Esophagus muscularis mucosa (tissue), 4 donors: ENCODE results near the gene WDR37.

Source experiments
- EP300 ChIP-seq: sonication (generic); formaldehyde crosslinking; IDR thresholded peaks from one replicate; pipeline ENCODE4 v1.6.1; 2017; ENCODE audit warnings: antibody characterized with exemption
- POLR2A ChIP-seq: fragments of 450-650 bp; IDR thresholded peaks from one replicate; pipeline ENCODE4 v1.6.1; 2017; ENCODE audit warnings: antibody characterized with exemption, moderate library complexity, mild to moderate bottlenecking, low read depth
- POLR2AphosphoS5 ChIP-seq, 2 donors: sonication (generic); formaldehyde crosslinking; IDR thresholded peaks; one replicate each; pipeline ENCODE4 v1.6.1; 2017; ENCODE audit warnings: antibody characterized with exemption in 2 of 2
- TF ChIP-seq, protein P1 (sequence below), 3 experiments: fragments of 200-600 bp in 2 of 3; fragments of 450-650 bp in 1 of 3; sonication (generic) in 2 of 3; IDR thresholded peaks; one replicate each; pipeline ENCODE4 v1.5.1; 2017 to 2019; ENCODE audit warnings: antibody characterized with exemption in 3 of 3, mild to moderate bottlenecking in 2 of 3, moderate library complexity in 1 of 3

DNA sequence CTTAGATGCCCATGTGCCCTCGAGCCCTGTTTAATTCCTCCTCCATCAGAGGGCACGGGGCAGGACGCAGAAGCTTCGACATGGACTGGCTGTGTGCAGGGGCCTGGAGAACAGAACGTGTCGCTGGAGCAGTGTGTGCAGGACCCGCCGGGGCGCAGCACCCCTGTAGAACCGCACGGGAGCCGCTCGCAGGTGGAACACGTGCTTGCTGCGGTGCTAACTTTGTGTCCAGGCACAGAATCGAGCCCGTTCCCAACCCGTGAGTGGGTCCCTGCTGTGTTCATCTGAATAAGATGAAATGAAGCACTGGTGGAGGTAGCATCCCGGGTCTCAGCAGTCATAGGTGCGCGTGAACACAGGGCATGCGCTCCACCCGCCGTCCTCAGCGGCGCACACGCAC is 116.9 kb downstream of the WDR37 start:
- TF ChIP-seq, protein P1, sequence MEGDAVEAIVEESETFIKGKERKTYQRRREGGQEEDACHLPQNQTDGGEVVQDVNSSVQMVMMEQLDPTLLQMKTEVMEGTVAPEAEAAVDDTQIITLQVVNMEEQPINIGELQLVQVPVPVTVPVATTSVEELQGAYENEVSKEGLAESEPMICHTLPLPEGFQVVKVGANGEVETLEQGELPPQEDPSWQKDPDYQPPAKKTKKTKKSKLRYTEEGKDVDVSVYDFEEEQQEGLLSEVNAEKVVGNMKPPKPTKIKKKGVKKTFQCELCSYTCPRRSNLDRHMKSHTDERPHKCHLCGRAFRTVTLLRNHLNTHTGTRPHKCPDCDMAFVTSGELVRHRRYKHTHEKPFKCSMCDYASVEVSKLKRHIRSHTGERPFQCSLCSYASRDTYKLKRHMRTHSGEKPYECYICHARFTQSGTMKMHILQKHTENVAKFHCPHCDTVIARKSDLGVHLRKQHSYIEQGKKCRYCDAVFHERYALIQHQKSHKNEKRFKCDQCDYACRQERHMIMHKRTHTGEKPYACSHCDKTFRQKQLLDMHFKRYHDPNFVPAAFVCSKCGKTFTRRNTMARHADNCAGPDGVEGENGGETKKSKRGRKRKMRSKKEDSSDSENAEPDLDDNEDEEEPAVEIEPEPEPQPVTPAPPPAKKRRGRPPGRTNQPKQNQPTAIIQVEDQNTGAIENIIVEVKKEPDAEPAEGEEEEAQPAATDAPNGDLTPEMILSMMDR (IDR thresholded peaks at IDR 0.05): no peak
- TF ChIP-seq POLR2A (no peak), POLR2AphosphoS5 (IDR thresholded peaks at IDR 0.05) (no peak), EP300 (no peak)
